Adrenal gland (tissue), 5 donors: Measurements from ENCODE around the gene FSTL1.

Source experiments
- CTCF ChIP-seq, 6 experiments: fragments of 450-650 bp in 4 of 6; fragments of 200-600 bp in 2 of 6; sonication (generic) in 1 of 6; IDR thresholded peaks; 1 replicate in 5 of 6; 2 replicates in 1 of 6; pipeline versions ENCODE4 v1.5.1 to v1.8.0; 2016 to 2021; ENCODE audit warnings: antibody characterized with exemption in 6 of 6, mild to moderate bottlenecking in 2 of 6, moderate library complexity in 1 of 6
- POLR2A ChIP-seq, 2 donors: fragments of 450-650 bp; IDR thresholded peaks; one replicate each; pipeline ENCODE4 v1.6.1; 2017; ENCODE audit warnings: antibody characterized with exemption in 2 of 2, mild to moderate bottlenecking in 2 of 2, moderate library complexity in 1 of 2
- donor health status: DM: no; HTN: no; CAD: no.

DNA sequence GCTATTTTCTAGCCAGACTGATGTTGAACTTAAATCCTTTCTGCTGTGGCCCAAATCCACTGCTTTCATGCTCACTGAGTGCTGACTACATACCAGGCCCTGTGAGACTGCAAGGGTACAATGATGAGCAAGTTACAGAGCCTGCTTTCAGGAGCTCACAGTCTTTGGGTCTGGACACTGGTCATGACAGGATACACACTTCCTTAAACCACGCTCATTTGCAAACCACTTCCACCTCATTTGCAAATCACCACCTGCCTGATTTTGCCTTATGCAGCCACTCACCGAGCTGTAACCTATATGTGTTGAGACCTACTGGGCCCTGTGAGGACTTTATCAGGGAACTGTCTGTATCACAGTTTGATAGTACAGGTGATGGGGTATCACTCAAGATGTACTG lies 51.4 kb downstream of the FSTL1 start:
- TF ChIP-seq POLR2A (IDR thresholded peaks at IDR 0.05) (no peak), CTCF (IDR thresholded peaks at IDR 0.05) (no peak)
